22Rv1 (cell line): ENCODE measurements around the gene PIP4K2C.

Source experiments
- H3K27ac ChIP-seq: fragments of 450-650 bp; 2 replicates; pipeline ENCODE4 v1.5.1; 2017
- ZFX ChIP-seq: fragments of 450-650 bp; IDR thresholded peaks from 2 replicates; pipeline ENCODE4 v1.6.1; 2017; ENCODE audit warnings: antibody characterized with exemption, borderline replicate concordance
- TF ChIP-seq, protein P1 (sequence below): fragments of 450-650 bp; IDR thresholded peaks from 2 replicates; pipeline ENCODE4 v1.5.1; 2017; ENCODE audit warnings: mild to moderate bottlenecking

The PIP4K2C gene

DNA sequence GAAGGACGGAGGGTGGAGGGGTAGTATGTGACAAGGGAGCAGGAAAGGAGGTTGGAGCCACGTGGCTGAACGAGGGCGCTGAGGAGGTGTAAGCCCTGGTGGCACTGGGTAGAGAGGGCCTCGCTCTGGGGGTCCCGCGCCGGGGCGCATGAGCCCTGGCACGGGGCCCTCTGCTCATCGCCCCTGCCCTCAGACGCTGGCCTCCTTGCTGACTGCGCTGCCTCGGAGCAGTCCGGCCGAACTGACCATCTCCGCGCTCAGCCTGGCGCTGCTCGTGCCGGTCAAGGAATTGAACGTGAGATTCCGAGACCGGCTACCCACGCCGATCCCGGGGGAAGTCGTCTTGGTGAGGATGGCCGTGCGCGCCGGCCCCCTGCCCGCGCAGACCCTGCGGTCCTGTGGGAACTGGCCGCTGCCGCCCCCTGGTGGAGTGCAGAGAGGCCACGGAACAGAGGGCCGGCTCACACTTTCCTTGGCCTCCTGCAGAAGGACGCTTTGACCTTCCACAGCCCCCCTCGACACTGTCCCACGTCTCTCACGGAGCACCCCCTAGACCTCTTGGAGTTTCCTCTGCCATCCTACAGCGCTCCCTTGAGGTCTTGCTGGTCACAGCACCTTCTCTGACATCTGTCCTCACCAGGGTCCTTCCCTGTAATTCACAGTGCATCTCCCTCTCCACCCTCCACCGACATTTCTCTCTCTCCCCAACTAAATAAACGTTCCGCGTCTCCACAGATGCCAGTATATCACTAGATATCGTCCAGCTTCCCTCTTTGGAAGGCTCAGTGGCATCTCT, 30.7 kb downstream of the PIP4K2C start:
- H3K27ac ChIP-seq: no peak overlapping the region
- TF ChIP-seq, protein P1, sequence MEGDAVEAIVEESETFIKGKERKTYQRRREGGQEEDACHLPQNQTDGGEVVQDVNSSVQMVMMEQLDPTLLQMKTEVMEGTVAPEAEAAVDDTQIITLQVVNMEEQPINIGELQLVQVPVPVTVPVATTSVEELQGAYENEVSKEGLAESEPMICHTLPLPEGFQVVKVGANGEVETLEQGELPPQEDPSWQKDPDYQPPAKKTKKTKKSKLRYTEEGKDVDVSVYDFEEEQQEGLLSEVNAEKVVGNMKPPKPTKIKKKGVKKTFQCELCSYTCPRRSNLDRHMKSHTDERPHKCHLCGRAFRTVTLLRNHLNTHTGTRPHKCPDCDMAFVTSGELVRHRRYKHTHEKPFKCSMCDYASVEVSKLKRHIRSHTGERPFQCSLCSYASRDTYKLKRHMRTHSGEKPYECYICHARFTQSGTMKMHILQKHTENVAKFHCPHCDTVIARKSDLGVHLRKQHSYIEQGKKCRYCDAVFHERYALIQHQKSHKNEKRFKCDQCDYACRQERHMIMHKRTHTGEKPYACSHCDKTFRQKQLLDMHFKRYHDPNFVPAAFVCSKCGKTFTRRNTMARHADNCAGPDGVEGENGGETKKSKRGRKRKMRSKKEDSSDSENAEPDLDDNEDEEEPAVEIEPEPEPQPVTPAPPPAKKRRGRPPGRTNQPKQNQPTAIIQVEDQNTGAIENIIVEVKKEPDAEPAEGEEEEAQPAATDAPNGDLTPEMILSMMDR: peak; percentile 100
- TF ChIP-seq ZFX: no peak

GRCh38 chr12:57622293-57623245, 31.6 kb downstream of the PIP4K2C start:
- TF ChIP-seq ZFX: no peak
- TF ChIP-seq, protein P1: no peak
- no peak overlapping the region for H3K27ac ChIP-seq

DNA sequence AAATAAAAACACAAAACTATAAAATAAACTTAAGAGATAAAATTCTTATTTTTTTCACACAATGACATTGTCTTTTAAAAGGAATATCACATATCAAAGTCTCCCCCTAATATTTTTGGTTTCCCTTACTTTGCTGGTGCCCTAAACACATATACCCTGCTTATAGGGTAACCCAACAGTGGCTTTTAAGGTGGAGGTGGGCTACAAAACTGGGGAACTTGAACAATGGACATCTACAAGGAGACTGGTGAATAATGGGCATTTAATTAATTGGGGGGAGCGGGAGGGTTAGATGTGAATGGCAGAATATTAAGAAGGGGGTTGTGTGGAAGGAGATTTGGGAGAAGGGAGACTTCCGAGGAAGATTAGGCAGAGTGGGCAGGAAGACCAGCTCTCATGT, 32.4 kb downstream of the PIP4K2C start:
- no peak for TF ChIP-seq ZFX
- TF ChIP-seq, protein P1: no peak
- no peak overlapping the region for H3K27ac ChIP-seq

DNA sequence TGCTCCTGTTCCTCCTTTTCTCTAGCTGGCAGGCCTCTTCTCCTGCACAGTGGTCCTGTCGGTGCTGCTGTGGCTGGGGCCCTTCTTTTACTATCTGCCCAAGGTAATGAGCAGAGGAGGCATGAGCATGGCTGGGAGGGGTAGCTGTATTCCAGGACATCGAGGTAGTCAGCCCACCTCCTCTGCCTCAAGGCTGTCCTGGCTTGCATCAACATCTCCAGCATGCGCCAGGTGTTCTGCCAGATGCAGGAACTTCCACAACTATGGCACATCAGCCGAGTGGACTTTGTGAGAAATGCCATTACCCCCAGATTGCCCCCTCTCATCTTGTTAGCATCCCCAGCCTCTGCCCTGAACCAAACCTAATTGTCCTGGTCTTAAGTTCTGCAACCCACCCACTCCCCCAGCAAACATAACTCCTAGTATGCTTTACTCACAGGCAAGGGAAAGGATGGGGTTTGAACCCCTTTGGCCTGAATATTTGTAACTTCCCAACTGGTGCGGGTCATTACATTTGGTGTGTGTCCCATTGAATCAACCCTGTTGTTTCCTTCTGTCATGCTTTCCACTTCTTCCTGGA, 32.9 kb downstream of the PIP4K2C start:
- no peak for TF ChIP-seq ZFX
- TF ChIP-seq, protein P1: no peak
- H3K27ac ChIP-seq: no peak overlapping the region

DNA sequence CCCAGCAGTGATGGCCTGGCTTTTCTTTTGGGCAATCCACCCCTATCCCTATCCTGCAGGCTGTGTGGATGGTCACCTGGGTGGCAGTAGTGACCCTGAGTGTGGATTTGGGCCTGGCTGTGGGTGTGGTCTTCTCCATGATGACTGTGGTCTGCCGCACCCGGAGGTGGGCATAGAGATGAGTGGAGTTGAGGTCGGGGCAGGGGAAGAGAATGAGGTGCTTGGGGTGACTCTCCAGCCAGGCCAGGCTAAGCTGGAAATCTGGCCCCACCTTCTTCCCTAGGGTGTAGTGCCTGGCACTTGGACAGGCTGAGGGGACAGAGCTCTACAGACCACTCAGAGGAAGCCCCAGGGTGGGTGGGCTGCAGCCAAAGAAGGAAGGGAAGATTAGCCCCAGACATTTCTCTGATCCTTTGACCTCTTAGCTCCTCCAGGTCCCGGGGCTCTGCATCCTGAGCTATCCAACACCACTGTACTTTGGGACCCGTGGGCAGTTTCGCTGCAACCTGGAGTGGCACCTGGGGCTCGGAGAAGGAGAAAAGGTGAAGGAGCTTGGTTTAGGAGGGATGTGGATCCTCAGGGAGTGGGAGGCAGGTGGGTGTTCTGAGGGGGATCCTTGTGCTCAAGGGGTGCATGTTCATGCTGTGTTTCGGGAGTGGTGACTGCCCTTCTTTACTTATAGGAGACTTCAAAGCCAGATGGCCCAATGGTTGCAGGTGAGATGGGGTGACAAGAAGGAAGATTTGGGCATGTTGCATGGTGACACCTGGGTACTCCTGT, 33.6 kb downstream of the PIP4K2C start:
- TF ChIP-seq ZFX: no peak
- TF ChIP-seq, protein P1: no peak
- H3K27ac ChIP-seq: no peak overlapping the region

GRCh38 chr12:57625261-57626032, 34.5 kb downstream of the PIP4K2C start:
- TF ChIP-seq ZFX: no peak
- TF ChIP-seq, protein P1: no peak
- no peak overlapping the region for H3K27ac ChIP-seq
